Ovary (tissue), 3 donors: ENCODE results near the gene LY6G6D.

Source experiments
- EP300 ChIP-seq: sonication (generic); formaldehyde crosslinking; IDR thresholded peaks from one replicate; pipeline ENCODE4 v1.6.1; 2017; ENCODE audit warnings: antibody characterized with exemption
- POLR2A ChIP-seq: fragments of 450-650 bp; IDR thresholded peaks from one replicate; pipeline ENCODE4 v1.6.1; 2017; ENCODE audit warnings: antibody characterized with exemption, mild to moderate bottlenecking, moderate library complexity
- TF ChIP-seq, protein P1 (sequence below), 3 donors: fragments of 450-650 bp in 2 of 3; fragments of 200-600 bp in 1 of 3; IDR thresholded peaks; one replicate each; pipeline versions ENCODE4 v1.5.1 to v1.8.0; 2016 to 2022; ENCODE audit warnings: antibody characterized with exemption in 3 of 3, mild to moderate bottlenecking in 1 of 3
- donor health status: DM: no; HTN: no; CAD: no.

GRCh38 chr6:31760790-31761189 is 45.6 kb downstream of the LY6G6D start:
- TF ChIP-seq EP300 (no peak), POLR2A (no peak)
- TF ChIP-seq, protein P1, sequence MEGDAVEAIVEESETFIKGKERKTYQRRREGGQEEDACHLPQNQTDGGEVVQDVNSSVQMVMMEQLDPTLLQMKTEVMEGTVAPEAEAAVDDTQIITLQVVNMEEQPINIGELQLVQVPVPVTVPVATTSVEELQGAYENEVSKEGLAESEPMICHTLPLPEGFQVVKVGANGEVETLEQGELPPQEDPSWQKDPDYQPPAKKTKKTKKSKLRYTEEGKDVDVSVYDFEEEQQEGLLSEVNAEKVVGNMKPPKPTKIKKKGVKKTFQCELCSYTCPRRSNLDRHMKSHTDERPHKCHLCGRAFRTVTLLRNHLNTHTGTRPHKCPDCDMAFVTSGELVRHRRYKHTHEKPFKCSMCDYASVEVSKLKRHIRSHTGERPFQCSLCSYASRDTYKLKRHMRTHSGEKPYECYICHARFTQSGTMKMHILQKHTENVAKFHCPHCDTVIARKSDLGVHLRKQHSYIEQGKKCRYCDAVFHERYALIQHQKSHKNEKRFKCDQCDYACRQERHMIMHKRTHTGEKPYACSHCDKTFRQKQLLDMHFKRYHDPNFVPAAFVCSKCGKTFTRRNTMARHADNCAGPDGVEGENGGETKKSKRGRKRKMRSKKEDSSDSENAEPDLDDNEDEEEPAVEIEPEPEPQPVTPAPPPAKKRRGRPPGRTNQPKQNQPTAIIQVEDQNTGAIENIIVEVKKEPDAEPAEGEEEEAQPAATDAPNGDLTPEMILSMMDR (IDR thresholded peaks at IDR 0.05) = no peak
